NCI-H460 (cell line): Measurements from ENCODE around the gene PSMG3. TPM values are rescaled to one million over a fixed set of nuclear protein-coding genes. Genes with fewer than 3 reads are reported as not detected.

Source experiments
- DNase-seq: peaks from one replicate; pipeline ENCODE4 v3.0.0-alpha.2; 2016; ENCODE audit warnings: low read depth; ENCODE audit errors: extremely low read depth
- total RNA-seq: library from RNA; depleted of rRNA; stranded (reverse); fragments of >200 nt; shearing (Covaris generic); gene quantifications from 2 replicates; pipeline ENCODE4 v1.2.3, GENCODE V29; 2014

PSMG3 gene
- total RNA-seq, 1 experiment from 2014 or later = 125 TPM

GRCh38 chr7:1559626-1560590, 9.9 kb downstream of the PSMG3 start:
- DNase-seq = no peak

- DNase-seq = no peak
Measured at GRCh38 chr7:1558841-1559625, 10.8 kb downstream of the PSMG3 start.

- no peak for DNase-seq
Measured at GRCh38 chr7:1558181-1558811, 11.5 kb downstream of the PSMG3 start.

- DNase-seq = no peak
Measured at GRCh38 chr7:1557771-1558170, 12.1 kb downstream of the PSMG3 start.

- no peak for DNase-seq
Measured at GRCh38 chr7:1557006-1557405, 12.8 kb downstream of the PSMG3 start.

GRCh38 chr7:1555813-1556543, 13.9 kb downstream of the PSMG3 start, which contains the start of gene TMEM184A:
Gene TMEM184A, minus strand, starts transcription at chr7:1556205. Its CDS starts 721 bp downstream, at chr7:1555484.
- no peak for DNase-seq

GRCh38 chr7:1555046-1555812, 14.6 kb downstream of the PSMG3 start:
- no peak for DNase-seq

- DNase-seq = no peak
Measured at GRCh38 chr7:1554333-1555045, 15.3 kb downstream of the PSMG3 start.

GRCh38 chr7:1553512-1554210, 16.2 kb downstream of the PSMG3 start:
- no peak for DNase-seq

- DNase-seq = no peak
Measured at GRCh38 chr7:1552200-1552599, 17.6 kb downstream of the PSMG3 start.

GRCh38 chr7:1550846-1551155, 19.0 kb downstream of the PSMG3 start:
- no peak for DNase-seq

GRCh38 chr7:1550005-1550845, 19.6 kb downstream of the PSMG3 start:
- no peak for DNase-seq

GRCh38 chr7:1549357-1550004, 20.4 kb downstream of the PSMG3 start:
- DNase-seq = no peak

GRCh38 chr7:1548944-1549343, 20.9 kb downstream of the PSMG3 start:
- DNase-seq = no peak

GRCh38 chr7:1548438-1548831, 21.4 kb downstream of the PSMG3 start:
- no peak for DNase-seq

- no peak for DNase-seq
Measured at GRCh38 chr7:1547777-1548437, 21.9 kb downstream of the PSMG3 start.
